Neural cell (in vitro differentiated cells): Measurements from ENCODE around the gene CD4. TPM values are rescaled to one million over a fixed set of nuclear protein-coding genes. Genes with fewer than 3 reads are reported as not detected.

Source experiments
- H2AFZ ChIP-seq: fragments of 200-600, 300-800 bp; sonication (generic), shearing (Covaris generic); 2 replicates; pipeline ENCODE4 v1.6.0; 2014; ENCODE audit warnings: low read depth, mild to moderate bottlenecking, antibody characterized with exemption, low read length, moderate library complexity
- H3F3A ChIP-seq: fragments of 200-600 bp; shearing (Covaris generic); 2 replicates; pipeline ENCODE4 v1.6.1; 2016; ENCODE audit warnings: mild to moderate bottlenecking, moderate library complexity, mixed read lengths, antibody characterized with exemption, low read length; ENCODE audit not compliant: insufficient read depth, poor library complexity, severe bottlenecking
- H3K27ac ChIP-seq: fragments of 200-600, 300-800 bp; sonication (generic), shearing (Covaris generic); 2 replicates; pipeline ENCODE4 v1.5.1; 2014; ENCODE audit warnings: mild to moderate bottlenecking, low read length, moderate library complexity
- H3K27me3 ChIP-seq: fragments of 300-800, 200-600 bp; sonication (generic), shearing (Covaris generic); 2 replicates; pipeline ENCODE4 v1.6.0; 2014; ENCODE audit warnings: mild to moderate bottlenecking, low read depth, low read length, moderate library complexity; ENCODE audit not compliant: insufficient read depth
- H3K36me3 ChIP-seq: fragments of 300-800, 200-600 bp; sonication (generic), shearing (Covaris generic); 2 replicates; pipeline ENCODE4 v1.5.1; 2014; ENCODE audit warnings: mild to moderate bottlenecking, antibody characterized with exemption, low read length, moderate library complexity; ENCODE audit not compliant: insufficient read depth
- H3K4me2 ChIP-seq: fragments of 300-800, 200-600 bp; sonication (generic), shearing (Covaris generic); 2 replicates; pipeline ENCODE4 v1.6.0; 2014; ENCODE audit warnings: mild to moderate bottlenecking, low read length
- H3K4me3 ChIP-seq: fragments of 300-800, 200-600 bp; sonication (generic), shearing (Covaris generic); 2 replicates; pipeline ENCODE4 v1.5.1; 2014; ENCODE audit warnings: mild to moderate bottlenecking, low read length, moderate library complexity
- H3K79me2 ChIP-seq: fragments of 200-600 bp; shearing (Covaris generic); replicated peaks from 2 replicates; pipeline ENCODE4 v1.6.0; 2014; ENCODE audit warnings: mild to moderate bottlenecking, low read length, moderate library complexity; ENCODE audit not compliant: insufficient read depth
- H3K9ac ChIP-seq: fragments of 300-800, 200-600 bp; sonication (generic), shearing (Covaris generic); 2 replicates; pipeline ENCODE4 v1.6.1; 2016; ENCODE audit warnings: mild to moderate bottlenecking, low read length, mixed read lengths
- H3K9me2 ChIP-seq: fragments of 200-600 bp; shearing (Covaris generic); 2 replicates; pipeline ENCODE4 v1.6.1; 2016; ENCODE audit warnings: mild to moderate bottlenecking, low read length, mixed read lengths; ENCODE audit not compliant: insufficient read depth
- H3K9me3 ChIP-seq: fragments of 200-600, 300-800 bp; sonication (generic), shearing (Covaris generic); 2 replicates; pipeline ENCODE4 v1.6.1; 2016; ENCODE audit warnings: mild to moderate bottlenecking, mixed run types, low read length, moderate library complexity, mixed read lengths
- H4K20me1 ChIP-seq: fragments of 200-600 bp; shearing (Covaris generic); 2 replicates; pipeline ENCODE4 v1.6.1; 2016; ENCODE audit warnings: mild to moderate bottlenecking, mixed run types; ENCODE audit not compliant: insufficient read depth
- CTCF ChIP-seq: fragments of 450-650 bp; IDR thresholded peaks from 2 replicates; pipeline ENCODE4 v1.5.1; 2014; ENCODE audit warnings: antibody characterized with exemption, mild to moderate bottlenecking, moderate library complexity; ENCODE audit not compliant: poor library complexity, severe bottlenecking
- EP300 ChIP-seq: fragments of 450-650 bp; conservative IDR thresholded peaks from 2 replicates; pipeline ENCODE4 v1.6.1; 2014; ENCODE audit warnings: antibody characterized with exemption, mild to moderate bottlenecking, moderate library complexity; ENCODE audit not compliant: poor library complexity, severe bottlenecking
- EZH2 ChIP-seq: fragments of 200-600, 300-800 bp; shearing (Covaris generic), sonication (generic); IDR thresholded peaks from 2 replicates; pipeline ENCODE4 v1.6.1; 2014; ENCODE audit warnings: antibody characterized with exemption, low read length, borderline replicate concordance, mild to moderate bottlenecking; ENCODE audit not compliant: insufficient read depth, poor library complexity, severe bottlenecking
- MXI1 ChIP-seq: fragments of 450-650 bp; conservative IDR thresholded peaks from 2 replicates; pipeline ENCODE4 v1.6.1; 2014; ENCODE audit warnings: antibody characterized with exemption, mild to moderate bottlenecking; ENCODE audit not compliant: poor library complexity, severe bottlenecking
- POLR2AphosphoS5 ChIP-seq: IDR thresholded peaks from 2 replicates; pipeline ENCODE4 v1.6.1; 2012
- RAD21 ChIP-seq: fragments of 450-650 bp; conservative IDR thresholded peaks from 2 replicates; pipeline ENCODE4 v1.6.1; 2014; ENCODE audit warnings: antibody characterized with exemption, mild to moderate bottlenecking, moderate library complexity
- SMC3 ChIP-seq: fragments of 450-650 bp; conservative IDR thresholded peaks from 2 replicates; pipeline ENCODE4 v1.6.1; 2014; ENCODE audit warnings: antibody characterized with exemption, mild to moderate bottlenecking, moderate library complexity; ENCODE audit not compliant: poor library complexity
- TAF1 ChIP-seq: IDR thresholded peaks from 2 replicates; pipeline ENCODE4 v1.6.1; 2012; ENCODE audit warnings: low read depth
- polyA plus RNA-seq: library from polyadenylated mRNA; depleted of rRNA; stranded (reverse); fragments of >200 nt; gene quantifications from 2 replicates; pipeline ENCODE4 v1.2.3, GENCODE V29; 2014
- TF ChIP-seq, protein P1 (sequence below): IDR thresholded peaks from 2 replicates; pipeline ENCODE4 v1.6.1; 2012; ENCODE audit warnings: borderline replicate concordance

CD4 gene
- polyA plus RNA-seq, 1 donor from 2014 or later = not detected

- no peak overlapping the region for H3K4me2 ChIP-seq
- TF ChIP-seq POLR2AphosphoS5 = no peak
- TF ChIP-seq TAF1 = no peak
- no peak for TF ChIP-seq EP300
- TF ChIP-seq RAD21 = no peak
- no peak for TF ChIP-seq MXI1
- TF ChIP-seq SMC3 = no peak
- no peak for TF ChIP-seq CTCF
- TF ChIP-seq EZH2 = no peak
- H3F3A ChIP-seq = no peaks in the 10 kb centered on the region
These were observed 27.3 kb downstream of the CD4 start for GRCh38 chr12:6816598-6816997.

DNA sequence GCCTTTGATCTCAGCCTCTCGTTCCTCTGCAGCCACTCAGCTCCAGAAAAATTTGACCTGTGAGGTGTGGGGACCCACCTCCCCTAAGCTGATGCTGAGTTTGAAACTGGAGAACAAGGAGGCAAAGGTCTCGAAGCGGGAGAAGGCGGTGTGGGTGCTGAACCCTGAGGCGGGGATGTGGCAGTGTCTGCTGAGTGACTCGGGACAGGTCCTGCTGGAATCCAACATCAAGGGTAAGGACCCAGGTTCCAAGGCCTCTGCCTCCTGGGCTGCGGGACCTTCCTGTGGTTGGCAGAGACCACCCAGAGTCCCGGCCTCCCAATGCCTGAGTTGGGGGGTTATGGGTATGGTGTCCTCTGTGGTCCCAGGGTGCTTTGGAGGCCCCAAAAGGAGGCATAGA, 27.8 kb downstream of the CD4 start:
- Histone ChIP-seq H3K27ac (no peak overlapping the region), H3K36me3 (no peaks in the 10 kb centered on the region), H3F3A (no peaks in the 10 kb centered on the region), H2AFZ (no peak overlapping the region), H3K4me3 (no peak overlapping the region), H3K4me2 (no peak overlapping the region), H3K27me3 (no peaks in the 10 kb centered on the region), H3K9me2 (no peaks in the 10 kb centered on the region), H3K79me2 (peaks cover 15% of the 10 kb centered on the region), H4K20me1 (no peaks in the 10 kb centered on the region), H3K9ac (no peak overlapping the region), H3K9me3 (no peaks in the 10 kb centered on the region)
- TF ChIP-seq TAF1 (no peak), CTCF (no peak), MXI1 (no peak), EP300 (no peak), RAD21 (no peak), POLR2AphosphoS5 (no peak), EZH2 (no peak), SMC3 (no peak)
- TF ChIP-seq, protein P1, sequence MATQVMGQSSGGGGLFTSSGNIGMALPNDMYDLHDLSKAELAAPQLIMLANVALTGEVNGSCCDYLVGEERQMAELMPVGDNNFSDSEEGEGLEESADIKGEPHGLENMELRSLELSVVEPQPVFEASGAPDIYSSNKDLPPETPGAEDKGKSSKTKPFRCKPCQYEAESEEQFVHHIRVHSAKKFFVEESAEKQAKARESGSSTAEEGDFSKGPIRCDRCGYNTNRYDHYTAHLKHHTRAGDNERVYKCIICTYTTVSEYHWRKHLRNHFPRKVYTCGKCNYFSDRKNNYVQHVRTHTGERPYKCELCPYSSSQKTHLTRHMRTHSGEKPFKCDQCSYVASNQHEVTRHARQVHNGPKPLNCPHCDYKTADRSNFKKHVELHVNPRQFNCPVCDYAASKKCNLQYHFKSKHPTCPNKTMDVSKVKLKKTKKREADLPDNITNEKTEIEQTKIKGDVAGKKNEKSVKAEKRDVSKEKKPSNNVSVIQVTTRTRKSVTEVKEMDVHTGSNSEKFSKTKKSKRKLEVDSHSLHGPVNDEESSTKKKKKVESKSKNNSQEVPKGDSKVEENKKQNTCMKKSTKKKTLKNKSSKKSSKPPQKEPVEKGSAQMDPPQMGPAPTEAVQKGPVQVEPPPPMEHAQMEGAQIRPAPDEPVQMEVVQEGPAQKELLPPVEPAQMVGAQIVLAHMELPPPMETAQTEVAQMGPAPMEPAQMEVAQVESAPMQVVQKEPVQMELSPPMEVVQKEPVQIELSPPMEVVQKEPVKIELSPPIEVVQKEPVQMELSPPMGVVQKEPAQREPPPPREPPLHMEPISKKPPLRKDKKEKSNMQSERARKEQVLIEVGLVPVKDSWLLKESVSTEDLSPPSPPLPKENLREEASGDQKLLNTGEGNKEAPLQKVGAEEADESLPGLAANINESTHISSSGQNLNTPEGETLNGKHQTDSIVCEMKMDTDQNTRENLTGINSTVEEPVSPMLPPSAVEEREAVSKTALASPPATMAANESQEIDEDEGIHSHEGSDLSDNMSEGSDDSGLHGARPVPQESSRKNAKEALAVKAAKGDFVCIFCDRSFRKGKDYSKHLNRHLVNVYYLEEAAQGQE = no peak

More at GRCh38 chr12:6816598-6816997, 27.3 kb downstream of the CD4 start:
- Histone ChIP-seq H3K79me2 (peaks cover 12% of the 10 kb centered on the region), H3K27me3 (no peaks in the 10 kb centered on the region), H3K9me3 (no peaks in the 10 kb centered on the region), H3K9me2 (no peaks in the 10 kb centered on the region), H2AFZ (no peak overlapping the region), H3K9ac (no peak overlapping the region), H3K36me3 (no peaks in the 10 kb centered on the region), H4K20me1 (no peaks in the 10 kb centered on the region), H3K27ac (no peak overlapping the region), H3K4me3 (no peak overlapping the region)
